Measurements from ENCODE around the gene FFAR1.

DNA sequence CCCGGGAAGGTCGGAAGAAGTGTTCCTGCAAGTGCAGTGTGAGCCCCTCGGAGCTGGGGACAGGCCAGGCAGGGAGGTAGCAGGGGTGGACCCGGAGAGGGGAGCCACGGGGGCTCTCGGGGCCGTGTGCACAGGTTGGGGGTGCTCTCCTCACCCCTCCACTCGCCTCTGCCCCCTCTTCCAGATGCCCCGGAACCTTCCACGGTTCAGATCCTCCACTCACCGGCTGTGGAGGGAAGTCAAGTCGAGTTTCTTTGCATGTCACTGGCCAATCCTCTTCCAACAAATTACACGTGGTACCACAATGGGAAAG is 9.8 kb upstream of the FFAR1 start:
- TF ChIP-seq, protein P1, sequence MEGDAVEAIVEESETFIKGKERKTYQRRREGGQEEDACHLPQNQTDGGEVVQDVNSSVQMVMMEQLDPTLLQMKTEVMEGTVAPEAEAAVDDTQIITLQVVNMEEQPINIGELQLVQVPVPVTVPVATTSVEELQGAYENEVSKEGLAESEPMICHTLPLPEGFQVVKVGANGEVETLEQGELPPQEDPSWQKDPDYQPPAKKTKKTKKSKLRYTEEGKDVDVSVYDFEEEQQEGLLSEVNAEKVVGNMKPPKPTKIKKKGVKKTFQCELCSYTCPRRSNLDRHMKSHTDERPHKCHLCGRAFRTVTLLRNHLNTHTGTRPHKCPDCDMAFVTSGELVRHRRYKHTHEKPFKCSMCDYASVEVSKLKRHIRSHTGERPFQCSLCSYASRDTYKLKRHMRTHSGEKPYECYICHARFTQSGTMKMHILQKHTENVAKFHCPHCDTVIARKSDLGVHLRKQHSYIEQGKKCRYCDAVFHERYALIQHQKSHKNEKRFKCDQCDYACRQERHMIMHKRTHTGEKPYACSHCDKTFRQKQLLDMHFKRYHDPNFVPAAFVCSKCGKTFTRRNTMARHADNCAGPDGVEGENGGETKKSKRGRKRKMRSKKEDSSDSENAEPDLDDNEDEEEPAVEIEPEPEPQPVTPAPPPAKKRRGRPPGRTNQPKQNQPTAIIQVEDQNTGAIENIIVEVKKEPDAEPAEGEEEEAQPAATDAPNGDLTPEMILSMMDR (conservative IDR thresholded peaks at IDR 0.05 in 1 of 2, IDR thresholded peaks at IDR 0.05 in 1 of 2; ENCODE audit: low read depth in 1 of 2, low read length in 2 of 2) = no peak
- TF ChIP-seq EZH2 (IDR thresholded peaks at IDR 0.05; ENCODE audit: low read length, missing control alignments) = no peak

Data from fibroblast of lung (primary cell).